ENCODE results near the gene CELF4.

CELF4 gene

DNA sequence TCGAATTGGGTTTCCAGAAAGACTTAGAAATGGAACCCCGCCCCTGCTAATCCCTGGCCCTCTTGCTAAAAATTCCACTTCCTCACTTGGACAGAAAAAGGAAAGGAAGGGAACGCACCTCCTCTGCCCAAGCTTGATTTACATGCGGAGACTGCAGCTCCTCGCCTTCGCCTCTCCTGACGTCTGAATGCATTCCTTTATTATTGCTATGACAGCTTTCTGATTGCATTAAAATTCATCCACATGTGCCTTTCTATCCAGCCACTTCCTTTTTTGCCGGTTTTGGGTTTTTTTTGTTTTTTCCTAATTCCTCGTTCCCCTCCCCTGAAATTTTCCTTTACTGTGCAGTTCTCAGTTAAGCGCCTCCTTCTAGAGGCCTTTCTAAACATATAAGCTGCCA, 287.8 kb downstream of the CELF4 start:
- TF ChIP-seq, protein P1, sequence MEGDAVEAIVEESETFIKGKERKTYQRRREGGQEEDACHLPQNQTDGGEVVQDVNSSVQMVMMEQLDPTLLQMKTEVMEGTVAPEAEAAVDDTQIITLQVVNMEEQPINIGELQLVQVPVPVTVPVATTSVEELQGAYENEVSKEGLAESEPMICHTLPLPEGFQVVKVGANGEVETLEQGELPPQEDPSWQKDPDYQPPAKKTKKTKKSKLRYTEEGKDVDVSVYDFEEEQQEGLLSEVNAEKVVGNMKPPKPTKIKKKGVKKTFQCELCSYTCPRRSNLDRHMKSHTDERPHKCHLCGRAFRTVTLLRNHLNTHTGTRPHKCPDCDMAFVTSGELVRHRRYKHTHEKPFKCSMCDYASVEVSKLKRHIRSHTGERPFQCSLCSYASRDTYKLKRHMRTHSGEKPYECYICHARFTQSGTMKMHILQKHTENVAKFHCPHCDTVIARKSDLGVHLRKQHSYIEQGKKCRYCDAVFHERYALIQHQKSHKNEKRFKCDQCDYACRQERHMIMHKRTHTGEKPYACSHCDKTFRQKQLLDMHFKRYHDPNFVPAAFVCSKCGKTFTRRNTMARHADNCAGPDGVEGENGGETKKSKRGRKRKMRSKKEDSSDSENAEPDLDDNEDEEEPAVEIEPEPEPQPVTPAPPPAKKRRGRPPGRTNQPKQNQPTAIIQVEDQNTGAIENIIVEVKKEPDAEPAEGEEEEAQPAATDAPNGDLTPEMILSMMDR (IDR thresholded peaks at IDR 0.05; ENCODE audit: insufficient read depth, low read length, missing control alignments), result no peak
- no peak for DNase-seq (ENCODE audit: low read depth, low spot score)
- ChIA-PET POLR2A (no interaction called here), CTCF (interaction anchor here (1.3 kb wide), 1 partner anchor 46 kb away, joined by 3 read pairs; no protein-coding TSS in a partner anchor)
- H3K4me3 ChIP-seq (ENCODE audit: low read depth, low read length), result no peak overlapping the region

DNA sequence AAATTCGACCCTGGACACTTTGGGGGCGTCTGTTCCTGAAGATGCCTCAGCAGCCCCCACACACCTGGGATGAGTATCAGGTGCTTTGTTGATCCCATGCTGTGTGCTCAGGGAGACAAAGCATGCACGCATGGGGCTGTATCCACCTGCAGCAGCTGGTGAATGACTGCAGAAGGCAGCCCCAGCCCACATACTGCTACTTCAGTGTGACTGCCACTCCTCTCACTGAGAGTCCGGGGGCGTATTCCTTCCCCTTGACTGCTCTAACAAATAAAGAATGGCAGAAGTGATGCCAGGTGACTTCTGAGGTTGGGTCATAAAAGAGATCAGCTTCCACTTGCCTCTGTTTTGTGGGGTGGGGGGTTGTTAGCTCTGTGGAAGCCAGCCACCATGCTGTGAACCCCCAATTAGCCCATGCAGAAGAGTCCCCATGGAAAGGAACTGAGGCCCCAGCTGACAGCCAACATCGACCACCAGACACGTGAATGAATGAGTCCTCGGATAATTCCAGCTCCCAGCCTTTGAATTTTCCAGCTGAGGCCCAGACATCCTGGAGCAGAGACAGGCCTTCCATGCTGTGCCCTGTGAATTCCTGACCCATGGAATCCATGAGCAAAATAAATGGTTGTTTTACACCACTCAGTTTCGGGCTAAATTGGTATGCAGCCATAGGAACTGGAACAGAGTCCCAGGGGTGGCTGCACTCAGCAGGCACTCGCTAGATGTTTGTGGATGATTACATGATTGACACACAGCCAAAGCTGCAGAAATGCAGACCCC, 289.3 kb downstream of the CELF4 start:
- POLR2A ChIA-PET, result no interaction called here
- DNase-seq (ENCODE audit: low read depth, low spot score), result no peak
- CTCF ChIA-PET, result interaction anchor here (1.1 to 1.3 kb wide), 2 partner anchors 47 to 1180 kb away, joined by 3 read pairs; no protein-coding TSS in a partner anchor
- H3K4me3 ChIP-seq (ENCODE audit: low read depth, low read length), result no peak overlapping the region
- TF ChIP-seq, protein P1 (IDR thresholded peaks at IDR 0.05; ENCODE audit: insufficient read depth, low read length, missing control alignments), result no peak

DNA sequence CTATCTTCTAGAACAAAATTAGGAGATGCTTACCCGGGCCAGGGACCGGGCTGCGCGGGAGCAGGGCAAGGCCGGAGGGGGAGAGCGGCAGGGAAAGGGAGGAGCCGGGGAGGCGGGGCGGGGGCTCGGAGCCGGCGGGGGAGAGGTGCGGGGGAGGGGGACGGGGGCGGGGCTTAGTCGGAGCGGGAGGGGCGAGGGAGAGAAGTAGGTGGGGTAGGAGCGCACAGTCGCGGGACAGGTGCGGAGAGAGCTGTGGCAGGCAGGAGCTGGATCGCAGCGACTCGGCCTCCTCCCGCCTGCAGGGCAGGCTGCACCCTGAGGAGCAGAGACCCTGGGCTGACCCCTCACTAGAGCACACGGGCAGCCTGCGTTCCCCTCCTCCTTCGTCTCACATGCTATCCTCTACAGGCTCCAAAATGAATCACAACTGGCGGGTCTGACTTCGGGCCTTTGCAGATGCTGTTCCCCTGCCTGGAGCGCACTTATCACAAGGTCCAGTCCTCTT, 290.3 kb downstream of the CELF4 start:
- H3K4me3 ChIP-seq (ENCODE audit: low read depth, low read length), result no peak overlapping the region
- TF ChIP-seq, protein P1 (IDR thresholded peaks at IDR 0.05; ENCODE audit: insufficient read depth, low read length, missing control alignments), result no peak
- DNase-seq (ENCODE audit: low read depth, low spot score), result no peak
- POLR2A ChIA-PET, result no interaction called here
- CTCF ChIA-PET, result no interaction called here

DNA sequence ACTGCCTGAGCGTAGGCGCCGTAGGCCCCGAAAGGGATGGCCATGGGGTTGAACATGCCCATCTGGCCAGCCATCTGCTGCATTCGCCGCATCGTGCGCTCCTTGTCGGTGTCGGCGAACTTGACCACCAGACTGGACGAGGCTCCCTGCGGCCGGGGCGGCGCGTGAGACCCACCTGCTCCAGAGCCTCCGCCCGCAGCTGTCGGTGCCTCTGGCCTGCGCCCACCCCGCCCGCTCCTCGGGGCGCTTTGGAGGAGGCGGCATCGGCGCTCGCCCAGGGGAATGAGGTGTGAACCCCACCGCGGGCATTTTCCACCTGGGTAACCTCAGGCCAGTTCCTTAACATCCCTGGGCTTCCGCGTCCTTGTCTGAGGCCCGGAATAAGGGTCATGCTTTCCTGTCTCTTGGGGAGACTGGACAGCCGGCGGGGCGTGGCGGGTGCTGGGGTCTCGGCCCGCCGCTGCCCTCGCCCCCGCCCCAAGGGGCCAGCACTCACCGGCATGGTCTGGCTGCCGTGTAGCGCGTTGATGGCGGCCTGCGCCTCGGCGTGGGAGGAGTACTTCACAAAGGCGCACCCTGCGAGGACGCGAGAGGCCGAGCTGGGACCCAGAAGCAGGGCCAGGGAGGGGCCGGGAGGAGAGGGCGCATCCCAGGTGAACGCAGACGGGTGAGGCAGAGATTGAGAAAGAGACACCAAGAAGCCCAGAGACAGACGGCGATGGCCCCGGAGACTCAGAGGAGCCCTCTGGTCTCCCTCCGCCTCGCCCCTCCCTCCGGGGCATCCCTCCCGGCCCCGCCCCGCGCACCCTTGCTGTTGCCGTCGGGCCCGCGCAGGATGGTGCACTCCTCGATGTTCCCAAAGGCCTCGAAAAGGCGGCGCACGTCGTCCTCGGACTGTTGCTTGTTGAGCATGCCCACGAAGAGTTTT, 291.0 kb downstream of the CELF4 start:
- ChIA-PET POLR2A (no interaction called here), CTCF (no interaction called here)
- no peak overlapping the region for H3K4me3 ChIP-seq (ENCODE audit: low read depth, low read length)
- TF ChIP-seq, protein P1 (IDR thresholded peaks at IDR 0.05; ENCODE audit: insufficient read depth, low read length, missing control alignments), result no peak
- DNase-seq (ENCODE audit: low read depth, low spot score), result no peak

DNA sequence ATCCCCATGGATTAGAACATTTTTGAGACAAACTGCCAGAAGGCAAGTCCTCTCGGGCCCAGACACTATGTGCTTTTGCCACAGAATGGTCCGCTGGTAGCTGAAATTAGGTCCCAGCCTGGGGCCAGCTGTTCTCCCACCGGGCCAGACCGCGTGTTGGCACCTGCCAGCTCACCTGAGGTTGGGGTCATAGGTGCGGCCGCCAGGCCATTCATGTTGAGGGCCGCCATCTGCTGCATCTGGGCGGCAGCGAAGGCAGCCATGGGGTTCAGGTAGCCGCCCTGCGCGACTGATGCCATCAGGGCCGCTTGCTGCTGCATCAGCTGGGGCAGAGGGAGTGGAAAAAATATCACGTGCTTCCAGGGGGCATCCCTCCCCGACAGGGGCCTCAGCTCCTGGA, 292.8 kb downstream of the CELF4 start:
- DNase-seq (ENCODE audit: low read depth, low spot score), result no peak
- ChIA-PET POLR2A (no interaction called here), CTCF (interaction anchor here (0.8 kb wide), 1 partner anchor 51 kb away, joined by 3 read pairs; no protein-coding TSS in a partner anchor)
- H3K4me3 ChIP-seq (ENCODE audit: low read depth, low read length), result no peak overlapping the region
- TF ChIP-seq, protein P1 (IDR thresholded peaks at IDR 0.05; ENCODE audit: insufficient read depth, low read length, missing control alignments), result no peak

DNA sequence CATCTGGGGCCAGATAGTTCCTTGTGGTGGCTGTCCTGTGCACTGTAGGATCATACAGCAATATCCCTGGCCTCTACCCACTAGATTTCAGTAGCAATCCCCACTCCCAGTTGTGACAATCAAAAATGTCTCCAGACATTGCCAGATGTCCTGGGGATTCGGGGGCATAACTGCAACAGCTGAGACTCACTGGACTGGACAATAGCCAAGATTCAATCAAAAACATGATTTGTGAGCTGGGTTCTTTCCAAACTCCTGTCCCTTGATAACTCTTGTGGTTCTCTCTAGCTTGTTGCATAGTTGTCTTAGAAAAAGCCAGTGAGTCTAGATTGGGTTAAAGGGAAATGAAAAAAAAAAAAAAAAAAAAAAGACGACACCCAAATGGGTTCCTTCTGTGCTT, 293.4 kb downstream of the CELF4 start:
- no peak for DNase-seq (ENCODE audit: low read depth, low spot score)
- TF ChIP-seq, protein P1 (IDR thresholded peaks at IDR 0.05; ENCODE audit: insufficient read depth, low read length, missing control alignments), result no peak
- no peak overlapping the region for H3K4me3 ChIP-seq (ENCODE audit: low read depth, low read length)
- ChIA-PET CTCF (interaction anchor here (0.8 kb wide), 1 partner anchor 52 kb away, joined by 3 read pairs; no protein-coding TSS in a partner anchor), POLR2A (no interaction called here)

Data from AG04449 (cell line).